ENCODE data around the gene TMEM143.

GRCh38 chr19:48350856-48351255 lies 12.9 kb downstream of the TMEM143 start:
- TF ChIP-seq CTCF (IDR thresholded peaks at IDR 0.05), result no peak
- no peak for TF ChIP-seq POLR2A (IDR thresholded peaks at IDR 0.05)

All from body of pancreas (tissue), 4 donors.